Measurements from ENCODE around the gene FBRSL1.
A peak's percentile ranks its signal among the peaks of the same experiment; 100 is the strongest.

FBRSL1 gene

DNA sequence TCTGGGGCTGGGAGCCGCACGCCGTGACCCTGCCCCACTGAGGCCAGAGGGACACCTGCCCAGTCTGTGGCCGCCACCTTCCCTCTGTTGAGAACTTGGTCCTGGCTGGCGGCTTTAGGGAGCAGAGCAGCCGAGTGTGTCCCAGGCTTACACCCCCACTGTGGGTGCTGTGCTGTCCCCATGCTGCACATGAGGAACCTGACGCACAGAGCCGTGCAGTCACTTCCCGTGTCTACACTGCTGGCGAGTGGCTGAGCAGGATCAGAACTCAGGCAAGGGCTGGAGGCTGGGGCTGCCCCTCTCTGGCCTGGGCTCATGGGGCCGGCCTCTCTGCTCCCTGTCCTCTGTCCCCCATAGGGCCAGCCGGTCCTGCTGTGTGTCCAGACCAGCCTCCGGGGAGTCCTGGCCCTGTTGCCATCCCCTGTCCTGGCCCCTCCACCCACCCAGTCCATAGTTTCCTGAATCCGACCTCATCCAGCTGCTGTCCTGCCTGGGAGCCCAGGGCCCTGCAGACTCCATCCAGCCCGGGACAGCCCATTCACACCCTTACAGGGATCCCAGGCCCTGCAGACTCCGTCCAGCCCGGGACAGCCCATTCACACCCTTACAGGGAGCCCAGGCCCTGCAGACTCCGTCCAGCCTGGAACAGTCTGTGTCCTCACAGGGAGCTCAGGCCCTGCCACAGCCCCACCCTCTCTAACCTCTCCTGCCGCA is 10.3 kb downstream of the FBRSL1 start:
- no peak for DNase-seq

DNA sequence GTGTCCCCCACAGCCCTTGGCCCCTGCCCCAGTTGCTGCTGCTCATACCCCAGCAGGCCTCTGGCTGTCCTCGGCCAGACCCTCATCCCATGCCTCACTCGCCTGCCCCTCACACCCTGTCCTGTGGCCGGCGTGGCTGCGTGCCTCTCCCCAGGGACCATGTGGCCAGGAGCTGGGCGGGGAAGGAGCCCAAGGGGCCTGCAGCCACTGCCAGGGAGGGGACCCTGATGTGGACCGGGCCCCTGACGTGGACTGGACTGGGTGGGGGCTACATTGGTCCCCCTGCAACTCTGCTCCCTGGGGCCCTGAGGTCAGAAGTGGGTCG is 10.9 kb downstream of the FBRSL1 start:
- no peak for DNase-seq

DNA sequence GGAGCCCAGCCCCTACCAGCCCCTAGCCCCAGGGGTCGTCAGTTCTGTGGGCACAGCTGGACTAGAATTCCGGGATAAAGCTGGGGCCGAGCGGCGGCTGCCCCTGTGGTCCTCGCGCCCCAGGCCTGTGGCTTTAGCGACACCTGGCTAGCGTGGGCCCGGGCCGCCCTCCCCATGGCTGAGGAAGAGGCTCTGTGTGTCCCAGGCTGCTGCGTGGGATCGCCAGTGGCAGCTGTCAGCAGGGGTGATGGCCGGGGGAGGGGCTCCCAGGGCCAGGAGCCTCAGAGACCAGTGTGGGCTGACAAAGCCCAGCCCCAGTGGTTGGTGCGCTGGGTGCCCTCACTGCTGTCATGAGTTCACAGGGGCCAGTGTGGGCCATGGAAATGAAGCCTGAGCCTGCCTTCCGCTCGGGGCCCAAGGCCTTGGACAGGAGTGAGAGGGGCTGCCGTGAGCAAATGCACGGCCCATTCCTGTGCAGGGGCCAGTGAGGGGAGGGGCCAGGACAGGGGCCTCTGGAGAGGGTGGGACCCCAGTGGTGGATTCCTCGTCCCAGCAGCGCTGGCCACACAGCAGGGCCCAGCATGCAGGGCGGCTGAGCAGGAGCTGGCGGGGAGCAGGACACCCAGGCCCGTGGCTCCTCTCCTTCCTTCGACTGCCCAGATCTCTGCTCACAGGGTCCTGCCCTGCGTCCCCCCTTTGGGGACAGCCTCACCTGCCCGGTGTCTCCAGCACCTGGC is 11.4 kb downstream of the FBRSL1 start:
- DNase-seq = no peak

DNA sequence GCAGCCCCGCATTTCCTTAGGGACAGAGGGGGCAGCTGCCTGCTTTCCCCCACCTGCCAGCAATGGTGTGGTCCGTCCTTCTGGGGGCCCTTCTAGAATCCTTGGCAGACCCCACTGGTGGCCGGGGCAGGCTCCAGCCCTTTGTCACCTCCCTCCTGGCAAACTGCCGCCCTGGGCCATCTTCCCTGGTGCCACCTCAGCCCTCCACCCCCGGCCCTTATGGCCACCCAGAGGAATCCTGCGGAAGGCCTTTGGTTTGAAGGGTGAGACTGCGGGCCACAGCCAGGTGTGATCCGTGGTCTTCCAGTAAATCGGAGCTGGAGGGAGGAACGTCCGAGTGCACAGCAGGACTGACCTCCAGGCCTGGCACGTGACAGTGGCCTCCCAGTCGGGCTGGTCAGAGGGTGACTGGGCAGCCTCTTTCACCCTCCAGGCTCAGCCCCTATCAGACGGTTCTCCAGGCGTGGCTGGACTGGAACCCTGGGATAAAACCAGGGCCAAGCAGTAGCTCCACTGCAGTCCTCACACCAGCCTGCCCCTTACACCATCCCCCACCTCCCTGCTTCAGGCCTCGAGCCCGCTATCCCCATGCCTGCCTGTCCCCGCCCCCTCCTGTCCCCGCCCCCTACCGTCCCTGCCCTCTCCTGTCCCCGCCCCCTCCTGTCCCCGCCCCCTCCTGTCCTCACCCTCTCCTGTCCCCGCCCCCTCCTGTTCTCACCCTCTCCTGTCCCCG is 12.4 kb downstream of the FBRSL1 start:
- DNase-seq = no peak

DNA sequence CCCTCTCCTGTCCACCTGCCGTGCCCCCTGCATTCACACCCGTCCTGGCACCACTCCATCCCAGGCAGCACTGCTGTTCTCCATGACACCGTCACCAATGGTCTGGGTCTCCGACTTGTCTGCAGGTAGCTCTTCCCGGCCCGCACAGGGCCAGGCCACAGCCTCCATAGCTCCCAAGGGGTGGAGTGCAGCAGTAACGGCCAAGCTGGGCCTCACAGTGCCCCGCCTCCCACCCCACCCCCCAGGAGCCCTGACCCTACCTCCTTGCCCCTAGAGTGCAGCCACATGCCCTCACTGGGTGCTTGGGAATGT is 12.9 kb downstream of the FBRSL1 start:
- no peak for DNase-seq

DNA sequence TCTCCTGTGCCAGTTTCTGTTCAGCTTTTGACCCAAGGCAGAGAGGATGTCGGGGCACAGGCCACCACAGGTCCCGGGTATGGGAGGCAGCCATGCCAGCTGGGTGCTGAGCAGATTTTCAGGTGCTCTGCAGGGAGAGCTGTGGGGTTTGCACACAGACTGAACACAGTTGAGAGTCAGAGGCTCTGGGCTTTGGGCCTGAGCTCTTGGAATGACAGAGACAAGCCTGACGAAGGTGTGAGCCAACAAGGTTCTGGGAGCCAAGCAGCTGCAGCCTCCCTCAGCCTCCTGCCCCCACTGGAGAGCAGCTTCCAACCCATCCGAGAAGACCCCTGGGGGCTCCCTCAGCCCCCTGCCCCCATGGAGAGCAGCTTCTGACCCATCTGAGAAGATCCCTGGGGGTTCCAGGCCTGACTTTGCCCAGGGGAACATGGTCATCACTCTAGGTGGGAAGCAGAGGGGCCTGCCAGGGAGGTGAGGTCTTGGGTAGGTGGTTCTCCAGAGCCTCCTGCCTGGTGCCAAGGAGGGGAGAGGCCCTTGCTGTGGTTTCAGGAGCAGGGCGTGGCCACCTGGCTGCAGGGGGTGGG is 13.8 kb downstream of the FBRSL1 start:
- no peak for DNase-seq

DNA sequence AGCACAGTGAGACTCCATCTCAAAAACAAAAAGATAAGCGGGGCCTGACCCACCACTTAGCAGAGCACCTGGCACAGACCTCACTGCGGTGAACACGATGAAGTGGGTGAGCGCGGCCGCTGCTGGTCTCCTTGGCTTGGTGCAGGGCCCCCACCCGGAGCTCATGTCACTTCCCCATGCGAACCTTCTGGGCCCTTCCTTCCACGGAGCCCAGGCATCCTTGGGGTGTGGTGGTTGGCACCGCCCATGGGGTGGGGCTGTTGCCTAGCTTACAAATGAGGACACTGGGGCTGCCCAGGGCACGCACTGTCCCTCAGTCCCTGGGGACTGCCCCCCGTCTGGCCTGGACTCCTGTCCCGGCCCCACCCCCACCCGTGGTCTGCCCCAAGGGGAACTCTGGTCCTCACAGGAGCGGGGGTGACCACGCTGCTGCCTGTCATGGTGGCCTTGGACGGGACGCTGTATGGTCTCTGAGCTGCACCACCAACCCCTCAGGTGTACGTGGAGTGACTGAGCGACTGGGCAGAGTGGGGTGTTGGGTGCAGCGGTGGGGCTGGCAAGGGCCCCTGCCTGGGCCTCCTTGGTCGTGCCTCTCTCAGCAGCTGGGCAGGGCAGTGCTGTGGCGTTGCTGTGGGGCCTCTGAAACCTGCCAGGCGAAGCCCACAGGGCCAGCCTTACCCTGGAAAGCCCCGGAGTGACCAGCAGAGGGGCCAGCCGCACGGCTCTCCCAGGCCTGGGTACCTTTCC is 15.3 kb downstream of the FBRSL1 start:
- peak; percentile 15 for DNase-seq

DNA sequence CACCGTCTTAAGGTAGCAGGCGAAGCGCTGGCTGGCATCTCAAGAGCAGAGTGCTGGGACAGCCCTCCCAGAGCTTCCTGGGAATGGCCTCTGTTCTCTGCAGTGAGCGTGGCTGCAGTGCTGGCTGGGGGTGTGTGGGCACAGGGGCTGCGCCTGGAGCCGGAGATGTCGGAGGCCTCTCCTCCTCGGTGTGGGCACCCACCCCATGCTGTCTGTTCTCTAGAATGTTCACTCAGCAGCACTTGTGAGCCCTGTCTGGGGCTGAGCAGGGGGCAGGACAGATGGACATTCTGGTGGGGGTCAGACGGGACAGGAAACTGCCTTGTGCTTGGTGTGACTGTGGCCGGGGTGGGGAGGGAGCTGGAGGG is 15.9 kb downstream of the FBRSL1 start:
- DNase-seq = no peak

DNA sequence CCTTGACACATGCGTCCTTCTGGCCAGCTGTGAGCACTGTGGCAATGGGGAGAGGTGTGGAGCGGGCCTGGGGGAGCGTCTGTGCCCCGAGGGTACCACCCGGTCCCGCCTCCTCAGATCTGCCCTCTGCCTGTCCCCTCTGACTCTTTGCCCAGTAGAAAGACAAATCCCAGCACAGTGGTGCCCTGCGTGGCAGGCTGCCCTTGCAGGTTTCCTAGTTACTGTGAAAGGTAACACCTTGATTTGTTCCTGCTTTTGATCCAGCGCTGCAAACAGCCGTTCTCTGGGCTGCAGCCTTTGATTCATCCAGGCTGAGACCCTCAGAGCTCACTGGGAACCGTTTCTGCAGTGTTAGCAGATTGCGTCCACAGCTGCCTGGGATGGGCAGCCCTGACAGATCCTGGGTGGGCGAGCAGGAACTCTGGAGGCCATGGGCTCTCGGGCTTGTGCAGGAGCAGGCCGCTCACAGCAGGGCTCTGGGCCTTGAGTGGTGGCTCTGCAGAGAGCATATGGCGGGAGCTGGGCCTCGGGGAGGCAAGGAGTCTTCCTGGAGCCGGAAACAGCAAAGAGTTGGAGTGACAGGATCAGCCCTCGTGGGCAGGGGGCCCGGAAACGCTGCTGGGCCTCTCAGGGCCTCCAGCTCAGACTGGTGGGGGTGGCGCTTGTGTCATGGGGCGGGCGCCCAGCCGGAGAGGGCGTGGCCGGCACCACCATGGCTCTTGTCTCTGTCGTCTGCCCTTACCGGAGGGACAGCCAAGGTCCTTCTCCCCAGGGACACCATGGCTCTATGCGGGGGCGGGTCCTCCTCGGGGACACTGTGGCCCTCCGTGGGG is 16.6 kb downstream of the FBRSL1 start:
- peak; percentile 52 for DNase-seq

DNA sequence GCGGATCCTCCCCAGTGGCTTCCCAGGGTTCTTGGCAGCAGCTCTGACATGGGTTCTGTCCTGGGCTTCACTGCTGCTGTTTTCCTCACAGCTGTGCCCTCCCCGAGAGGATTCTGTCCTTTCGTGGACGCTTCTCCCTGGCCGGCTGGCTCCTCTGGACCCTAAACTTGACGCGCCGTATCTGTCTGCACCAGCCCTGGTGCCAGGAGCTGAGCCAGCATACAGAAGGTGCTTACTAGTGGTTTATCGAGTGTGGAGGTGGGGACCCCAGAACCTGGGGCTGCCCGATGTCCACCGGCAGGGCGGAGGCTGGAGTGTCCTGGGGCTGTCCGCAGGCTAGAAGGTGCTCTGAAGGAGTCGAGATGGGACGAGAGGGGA is 17.2 kb downstream of the FBRSL1 start:
- no peak for DNase-seq

DNA sequence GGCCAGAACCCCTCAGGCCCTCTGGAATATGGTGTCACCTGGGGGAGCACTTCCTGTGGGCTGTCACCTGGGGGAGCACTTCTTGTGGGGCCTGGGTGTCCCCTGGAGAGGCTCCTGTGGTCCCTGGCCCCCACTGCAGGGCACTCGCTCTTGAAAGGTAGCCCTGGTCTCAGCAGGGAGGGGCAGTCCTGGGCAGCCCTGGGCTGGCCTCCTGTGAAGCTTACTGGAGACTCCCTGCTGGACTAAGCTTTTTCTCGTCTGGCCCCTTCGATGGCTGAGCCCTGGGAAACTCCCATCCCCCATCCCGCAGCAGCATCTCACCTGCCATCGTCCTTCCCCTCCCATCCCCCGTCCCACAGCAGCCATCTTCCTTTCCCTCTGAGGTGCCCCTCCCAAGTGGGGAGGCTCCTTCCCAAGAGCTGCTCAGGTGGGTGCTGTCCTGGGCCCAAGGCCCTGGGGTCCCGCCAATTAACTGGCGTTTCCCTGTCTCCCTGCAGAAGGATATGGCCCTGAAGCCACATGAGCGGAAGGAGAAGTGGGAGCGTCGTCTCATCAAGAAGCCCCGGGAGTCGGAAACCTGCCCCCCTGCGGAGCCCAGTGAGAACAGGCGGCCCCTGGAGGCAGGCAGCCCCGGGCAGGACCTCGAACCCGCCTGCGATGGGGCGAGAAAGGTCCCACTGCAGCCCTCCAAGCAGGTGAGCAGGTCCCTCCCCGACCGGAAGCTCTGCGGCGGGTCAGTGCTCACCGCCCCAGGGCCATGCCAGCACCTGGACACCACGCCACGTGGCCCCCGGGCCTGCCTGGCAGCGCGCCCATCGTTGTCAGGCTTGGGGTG is 17.9 kb downstream of the FBRSL1 start:
- no peak for DNase-seq

DNA sequence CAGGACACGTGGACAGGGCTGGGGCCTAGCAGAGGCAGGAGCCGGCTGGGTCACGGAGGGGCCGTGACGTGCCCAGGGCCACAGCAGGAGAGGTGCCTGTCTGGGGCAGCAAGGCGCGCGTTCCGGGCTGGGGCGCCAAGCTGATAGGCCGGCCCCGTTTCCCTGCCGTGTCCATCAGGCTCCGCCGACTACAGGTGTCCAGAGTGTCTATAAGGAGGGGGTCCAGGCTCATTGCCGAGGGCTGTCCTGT is 18.5 kb downstream of the FBRSL1 start:
- DNase-seq = no peak

DNA sequence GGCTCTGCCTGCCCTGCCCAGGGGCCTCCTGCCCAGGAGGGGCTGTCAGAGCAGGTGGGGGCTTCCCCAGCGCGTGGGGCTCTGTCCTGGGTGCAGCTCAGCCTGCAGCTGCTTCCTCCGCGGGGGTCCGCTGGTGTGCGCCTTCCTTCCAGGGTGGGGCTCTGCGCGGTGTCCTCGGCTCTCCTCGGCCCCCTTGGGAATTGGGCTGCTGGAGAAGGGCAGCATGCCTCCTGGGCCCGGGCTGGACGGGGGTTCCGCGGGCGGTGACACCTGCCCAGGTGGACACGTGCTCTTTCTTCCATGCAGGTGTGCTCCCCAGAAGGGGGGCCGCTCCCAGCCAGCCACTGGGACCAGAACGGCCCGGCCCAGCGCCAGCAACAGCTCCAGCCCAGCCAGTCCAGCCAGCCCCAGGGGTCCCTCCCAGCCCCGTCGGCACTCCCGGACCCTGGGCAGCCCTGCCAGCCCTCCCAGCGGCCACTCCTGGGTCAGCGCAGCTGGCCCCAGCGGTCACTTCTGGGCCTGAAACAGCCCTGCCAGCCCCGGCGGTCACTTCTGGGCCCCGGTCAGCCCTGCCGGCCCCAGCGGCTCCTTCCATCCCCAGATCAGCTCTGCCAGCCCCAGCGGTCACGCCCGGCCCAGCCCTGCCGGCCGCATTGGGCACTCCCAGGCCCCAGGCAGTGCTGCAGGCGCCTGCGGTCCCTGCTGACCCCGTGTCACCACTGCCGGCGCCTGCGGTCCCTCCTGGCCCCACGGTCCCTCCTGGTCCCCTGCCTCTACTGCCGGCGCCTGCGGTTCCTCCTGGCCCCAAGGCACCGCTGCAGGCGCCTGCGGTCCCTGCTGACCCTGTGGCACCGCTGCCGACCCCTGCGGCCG is 19.1 kb downstream of the FBRSL1 start:
- DNase-seq = no peak

DNA sequence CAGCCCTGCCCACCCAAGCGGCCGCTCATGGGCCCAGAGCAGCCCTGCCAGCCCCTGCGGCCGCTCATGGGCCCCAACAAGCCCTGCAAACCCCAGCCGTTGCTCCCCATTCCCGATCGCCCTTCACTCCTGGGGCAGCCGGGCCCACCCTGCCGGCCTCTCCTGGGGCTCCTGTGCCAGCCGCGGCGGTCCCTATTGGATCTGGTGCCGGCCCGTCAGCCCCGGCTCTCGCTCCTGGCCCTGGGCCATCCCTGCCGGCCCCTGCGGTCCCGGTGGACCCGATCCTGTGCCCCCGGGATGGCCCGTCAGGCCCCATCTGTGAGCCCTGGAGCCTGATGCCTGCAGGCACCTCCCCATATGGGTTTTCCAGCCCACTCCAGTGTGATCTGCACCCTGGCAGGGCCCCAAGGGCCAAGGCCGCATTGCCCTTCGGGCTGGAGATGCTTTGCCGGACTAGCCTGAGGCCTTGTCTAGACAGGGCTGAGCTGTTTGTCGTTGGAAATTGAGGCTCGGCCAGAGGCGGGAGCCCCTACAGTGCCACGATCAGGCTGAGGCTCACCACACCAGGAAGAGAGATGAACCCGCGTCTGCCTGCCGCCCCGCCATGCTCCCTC is 20.3 kb downstream of the FBRSL1 start:
- no peak for DNase-seq

DNA sequence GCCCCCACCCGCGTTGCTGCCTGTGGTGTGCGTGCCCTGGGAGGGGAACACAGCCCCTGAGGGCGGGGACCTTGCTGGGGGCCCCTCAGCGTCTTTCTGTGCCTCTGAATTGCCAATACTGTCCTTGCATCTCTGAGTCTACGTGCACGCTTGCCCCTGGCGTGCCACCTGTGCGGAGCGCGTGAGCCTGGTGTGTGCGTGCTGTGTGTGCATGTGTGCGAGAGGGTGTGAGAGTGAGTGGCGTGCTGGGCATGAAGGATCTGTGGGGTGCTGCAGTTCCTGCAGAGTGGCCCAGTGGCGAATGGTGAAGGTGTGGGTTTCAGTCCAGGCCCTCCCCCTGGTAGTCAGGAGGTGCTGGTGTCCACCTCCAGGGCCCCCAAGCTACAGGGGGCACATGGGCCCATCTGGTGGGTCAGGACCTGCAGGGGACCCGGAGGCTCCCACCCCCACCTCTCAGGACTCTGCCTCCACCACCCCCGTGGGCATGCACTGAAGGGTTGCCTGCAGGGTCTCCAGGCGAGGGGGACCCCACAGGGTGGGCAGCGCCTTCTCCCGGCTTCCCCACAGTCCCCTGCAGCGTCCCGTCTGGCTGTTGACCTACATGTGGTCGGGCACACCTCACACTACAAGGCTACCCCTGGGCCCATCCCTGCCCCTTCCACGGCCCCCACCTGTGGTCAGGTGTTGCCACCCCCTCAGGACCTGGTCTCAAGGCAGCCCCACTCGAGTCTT is 21.0 kb downstream of the FBRSL1 start:
- DNase-seq = no peak

DNA sequence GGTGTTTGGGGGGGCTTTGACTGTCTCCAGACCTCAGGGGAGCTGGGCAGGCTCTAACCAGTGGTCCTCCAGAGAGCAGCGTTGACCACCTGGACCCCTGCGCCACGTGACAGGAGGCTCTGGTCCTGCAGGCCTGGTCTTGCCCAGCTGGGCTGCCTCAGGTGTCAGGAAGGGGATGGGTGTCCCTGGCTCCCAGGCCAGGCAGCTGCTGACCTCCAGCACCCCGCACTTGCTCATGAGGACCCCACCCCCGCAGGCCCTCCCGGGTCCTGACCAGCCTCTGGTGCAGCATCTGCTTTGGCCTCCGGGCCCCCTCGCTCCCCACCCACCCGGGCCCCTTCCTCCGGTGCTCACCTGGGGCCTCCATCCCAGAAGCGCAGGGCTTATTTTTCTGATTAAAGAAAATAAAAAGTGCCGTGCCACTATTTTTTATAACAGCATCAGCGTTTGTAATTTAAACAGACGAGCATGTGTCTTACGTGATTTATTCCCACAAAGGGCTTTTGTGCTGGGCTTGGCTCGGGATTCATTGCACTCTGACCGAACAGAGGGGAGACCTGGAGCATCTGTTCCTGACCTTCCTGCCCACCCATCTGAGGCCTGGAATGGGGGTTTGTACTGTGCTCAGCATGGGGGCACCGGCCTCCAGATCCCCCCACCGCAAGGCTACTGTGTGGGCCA is 21.7 kb downstream of the FBRSL1 start:
- no peak for DNase-seq

DNA sequence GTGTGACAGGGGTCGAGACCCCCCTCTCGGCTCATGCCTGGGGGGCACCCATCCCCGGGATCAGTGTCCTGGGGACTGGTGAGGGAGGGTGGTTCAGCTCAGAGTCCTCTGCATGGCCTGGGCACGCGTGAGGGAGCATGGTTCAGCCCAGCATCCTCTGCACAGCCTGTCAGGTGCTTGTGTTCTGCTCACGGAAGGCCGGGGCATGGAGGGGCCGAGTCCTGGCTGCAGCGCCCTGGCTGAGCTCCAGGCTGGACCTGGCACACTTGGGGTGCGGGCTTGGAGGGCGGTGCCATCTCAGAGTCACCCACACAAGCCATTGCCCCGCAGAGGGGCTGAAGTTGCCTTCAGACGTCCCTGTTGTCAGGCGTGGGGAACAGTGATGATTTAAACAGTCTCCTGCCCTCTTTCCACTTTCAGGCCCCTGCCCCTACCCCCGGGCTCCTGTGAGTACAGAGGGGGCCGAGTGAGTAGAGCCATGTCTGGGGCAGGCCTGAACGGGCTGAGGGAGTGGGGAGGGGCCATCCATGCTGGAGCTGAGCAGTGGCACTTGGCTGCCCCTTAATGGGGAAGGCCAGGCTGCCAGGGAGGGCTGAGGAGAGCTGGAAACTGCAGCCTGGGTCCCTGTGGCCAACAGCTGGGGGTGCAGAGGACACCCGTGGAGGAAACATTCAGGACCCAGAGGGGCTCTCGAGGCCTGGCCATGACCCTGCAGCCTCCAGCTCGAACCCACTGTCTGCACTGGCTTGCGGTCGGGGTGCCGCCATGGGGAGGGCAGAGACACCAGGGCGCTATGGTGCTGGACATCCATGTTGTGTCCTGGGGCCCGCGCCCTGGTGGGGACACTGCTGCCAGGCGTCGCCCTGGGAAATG is 22.5 kb downstream of the FBRSL1 start:
- DNase-seq = no peak

DNA sequence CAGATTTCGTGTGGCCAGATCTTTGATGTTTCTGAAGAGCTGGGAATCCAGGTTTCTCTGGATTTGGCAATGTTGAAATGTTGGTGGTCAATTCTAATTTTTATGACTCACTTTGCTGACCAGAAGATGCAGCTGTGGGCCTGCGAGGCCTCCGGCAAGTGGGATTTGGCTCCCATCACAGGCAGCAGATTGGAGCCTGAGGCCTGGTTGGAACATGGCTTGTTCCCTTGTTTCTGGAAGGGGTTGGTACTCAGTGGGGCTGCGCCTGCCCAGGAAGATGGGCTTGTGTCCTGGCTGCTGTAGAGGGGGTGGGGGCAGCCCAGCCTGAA is 23.1 kb downstream of the FBRSL1 start:
- DNase-seq = no peak

All from CD4-positive, alpha-beta T cell treated with Interleukin-21 for 1 hour (primary cell).